ENCODE measurements around the gene FCHSD2. TPM values are rescaled to one million over a fixed set of nuclear protein-coding genes. Genes with fewer than 3 reads are reported as not detected.
"Not testable (repeated sequence)": the region's sequence is repeated elsewhere in the genome, so short reads cannot be mapped to it uniquely, and the experiment has no call there.

The FCHSD2 gene
- total RNA-seq, 2 experiments from 2014 or later, result 53.3 to 60.1 TPM

DNA sequence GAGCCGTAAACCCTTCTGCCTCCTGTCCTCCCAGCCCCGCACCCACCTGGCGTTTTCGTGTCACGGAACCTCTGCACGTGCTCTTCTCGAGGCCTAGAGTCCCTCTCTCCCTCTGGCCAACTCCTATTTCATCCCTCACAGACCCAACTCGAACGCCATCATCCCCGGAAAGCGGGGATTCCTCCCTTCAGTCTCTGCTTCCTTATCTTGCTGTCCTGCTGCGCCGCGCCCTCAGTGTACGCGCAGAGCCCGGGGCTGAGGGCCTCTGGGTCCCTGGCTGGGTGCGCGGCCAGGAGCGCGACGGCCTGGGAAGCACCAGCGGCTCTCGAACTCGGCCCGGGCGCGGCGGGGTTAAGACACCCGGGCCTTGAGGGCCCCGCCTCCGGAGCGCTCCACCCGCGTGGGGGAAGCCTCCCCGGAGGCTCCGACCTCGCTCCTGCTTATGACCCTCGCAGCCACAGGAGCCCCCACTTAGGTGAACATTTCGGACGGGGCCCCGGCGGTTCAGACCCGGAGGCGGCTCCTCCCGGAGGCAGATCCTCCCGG, 328.3 kb downstream of the FCHSD2 start:
- Mint-ChIP-seq H3K4me1 (peaks cover 36% of the 10 kb centered on the region), H3K9me3 (no peaks in the 10 kb centered on the region)

DNA sequence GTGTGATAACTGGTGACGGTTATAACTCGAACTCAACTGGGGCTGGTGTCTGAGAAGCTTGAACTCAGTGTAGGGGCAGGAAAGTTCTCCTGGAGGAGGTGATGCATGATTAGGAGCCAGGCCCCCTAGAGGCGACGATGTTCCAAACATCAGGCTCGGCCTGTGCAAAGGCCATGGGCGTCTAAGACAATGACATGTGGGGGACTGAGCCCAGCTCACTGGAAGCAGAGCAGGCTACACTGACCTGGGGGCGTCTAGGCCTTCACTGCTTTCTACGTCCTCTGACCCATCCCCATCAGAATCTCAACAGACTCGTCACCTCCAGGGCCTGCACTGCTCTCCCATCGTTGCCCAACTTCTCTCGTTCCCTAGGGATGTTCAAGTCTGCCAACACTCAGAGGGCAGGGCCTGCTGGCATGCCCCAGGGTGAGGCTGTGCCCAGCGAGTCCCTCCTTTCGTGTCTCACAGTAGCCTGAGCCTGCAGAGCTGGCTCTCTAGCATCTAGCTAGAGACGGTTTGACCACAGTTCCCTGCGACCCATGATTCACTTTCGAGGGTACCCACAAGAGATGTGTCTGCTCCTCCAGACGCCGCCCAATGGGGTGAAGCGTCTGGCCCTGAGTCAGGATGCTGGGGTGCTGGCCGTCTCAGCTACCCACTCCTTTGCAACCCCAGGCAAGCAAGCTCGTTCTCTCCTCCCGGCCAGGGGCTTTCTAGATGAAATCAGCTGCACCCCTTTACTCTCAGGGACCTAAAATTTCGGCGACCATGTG, 329.0 kb downstream of the FCHSD2 start:
- POLR2A ChIA-PET, result interaction anchor here (0.7 to 3.0 kb wide), 17 partner anchors 10 to 365 kb away, joined by 3 to 17 read pairs (median 4); partner anchors contain the start of genes FCHSD2 and STARD10
- peak; percentile 35 for ATAC-seq (ENCODE audit: low read depth)
- peaks cover 37% of the 10 kb centered on the region for H3K4me1 Mint-ChIP-seq
- no peaks in the 10 kb centered on the region for H3K9me3 Mint-ChIP-seq
- peaks cover 34% of the 10 kb centered on the region for H3K36me3 Mint-ChIP-seq
- peak; percentile 71 for DNase-seq
- H3K27ac Mint-ChIP-seq, result peak overlapping the region; percentile 98
- H3K4me3 Mint-ChIP-seq, result peak overlapping the region; percentile 99
- no peaks in the 10 kb centered on the region for H3K27me3 Mint-ChIP-seq

More for the DNA sequence above, 328.3 kb downstream of the FCHSD2 start:
- no peak for DNase-seq
- Mint-ChIP-seq H3K36me3 (peaks cover 33% of the 10 kb centered on the region), H3K27ac (peak overlapping the region; percentile 98), H3K4me3 (peak overlapping the region; percentile 99), H3K27me3 (no peaks in the 10 kb centered on the region)
- POLR2A ChIA-PET, result interaction anchor here (0.5 to 3.0 kb wide), 16 partner anchors 9 to 364 kb away, joined by 3 to 17 read pairs (median 4); partner anchors contain the start of genes FCHSD2 and STARD10
- peak; percentile 60 for ATAC-seq (ENCODE audit: low read depth)

DNA sequence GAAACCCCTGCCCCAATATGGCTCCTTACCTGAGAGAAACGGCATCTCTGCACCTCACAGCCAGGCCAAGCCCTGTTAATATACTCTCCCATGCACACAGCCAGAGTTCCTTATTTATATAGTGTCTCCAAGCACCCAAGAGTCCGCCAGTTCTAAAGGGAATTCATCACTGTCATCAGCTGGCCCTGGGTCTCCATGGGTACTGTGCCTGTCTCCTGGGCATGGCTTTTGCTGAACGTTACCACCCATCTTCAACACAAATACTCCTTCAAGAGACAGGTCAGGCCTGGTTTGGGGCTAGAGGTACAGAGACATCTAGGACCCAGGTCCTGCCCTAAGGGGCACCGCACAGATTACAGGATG, 329.5 kb downstream of the FCHSD2 start:
- peaks cover 31% of the 10 kb centered on the region for H3K36me3 Mint-ChIP-seq
- ATAC-seq (ENCODE audit: low read depth) (no peak), DNase-seq (no peak)
- H3K4me1 Mint-ChIP-seq, result peaks cover 37% of the 10 kb centered on the region
- peak overlapping the region; percentile 98 for H3K27ac Mint-ChIP-seq
- H3K27me3 Mint-ChIP-seq, result no peaks in the 10 kb centered on the region
- peak overlapping the region; percentile 99 for H3K4me3 Mint-ChIP-seq
- POLR2A ChIA-PET, result interaction anchor here (1.0 to 3.0 kb wide), 10 partner anchors 10 to 365 kb away, joined by 3 to 17 read pairs (median 5); partner anchors contain the start of gene STARD10
- H3K9me3 Mint-ChIP-seq, result no peaks in the 10 kb centered on the region

DNA sequence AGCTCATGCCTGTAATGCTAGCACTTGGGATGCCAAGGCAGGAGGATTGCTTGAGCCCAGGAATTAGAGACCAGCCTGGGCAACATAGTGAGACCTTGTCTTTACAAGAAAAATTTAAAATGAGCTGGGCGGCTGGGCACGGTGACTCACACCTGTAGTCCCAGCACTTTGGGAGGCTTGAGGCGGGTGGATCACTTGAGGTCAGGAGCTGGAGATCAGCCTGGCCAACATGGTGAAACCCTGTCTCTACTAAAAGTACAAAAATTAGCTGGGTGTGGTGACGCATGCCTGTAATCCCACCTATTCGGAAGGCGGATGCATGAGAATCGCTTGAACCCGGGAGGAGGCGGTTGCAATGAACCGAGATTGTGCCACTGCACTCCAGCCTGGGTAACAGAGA, 330.4 kb downstream of the FCHSD2 start:
- H3K9me3 Mint-ChIP-seq; DNase-seq; ATAC-seq (ENCODE audit: low read depth); H3K27me3 Mint-ChIP-seq: not testable (repeated sequence)
- H3K4me1 Mint-ChIP-seq, result peaks cover 39% of the 10 kb centered on the region
- H3K27ac Mint-ChIP-seq, result peak overlapping the region; percentile 9
- H3K36me3 Mint-ChIP-seq, result peaks cover 28% of the 10 kb centered on the region
- H3K4me3 Mint-ChIP-seq, result peak overlapping the region; percentile 66
- POLR2A ChIA-PET, result interaction anchor here (0.7 to 3.0 kb wide), 2 partner anchors 18 to 87 kb away, joined by 7 to 17 read pairs; partner anchors contain the start of gene STARD10

DNA sequence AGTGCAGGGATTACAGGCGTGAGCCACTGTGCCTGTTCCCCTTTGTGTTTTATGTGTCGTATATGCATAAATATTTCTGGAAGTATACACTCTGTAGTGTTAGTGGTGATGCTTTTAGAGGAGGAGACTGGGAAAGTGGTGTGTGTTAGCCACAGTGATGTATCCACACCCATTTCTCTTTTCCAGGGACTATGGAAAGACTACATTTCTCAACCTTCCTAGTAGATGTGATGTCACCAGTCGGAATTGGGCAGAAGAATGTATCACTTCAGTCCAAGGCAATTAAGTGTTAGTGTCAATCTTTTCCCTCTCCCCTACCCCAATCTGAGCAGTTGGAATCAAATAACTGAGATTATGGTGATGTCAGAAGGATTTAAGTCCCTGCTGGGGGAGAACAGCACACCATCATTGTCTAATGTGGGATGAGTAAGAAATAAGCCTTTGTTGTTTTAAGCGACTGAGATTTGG, 333.8 kb downstream of the FCHSD2 start:
- Mint-ChIP-seq H3K9me3 (no peaks in the 10 kb centered on the region), H3K27me3 (no peaks in the 10 kb centered on the region), H3K36me3 (peaks cover 33% of the 10 kb centered on the region), H3K4me3 (no peak overlapping the region), H3K4me1 (peaks cover 36% of the 10 kb centered on the region), H3K27ac (no peak overlapping the region)
- POLR2A ChIA-PET, result no interaction called here
- no peak for DNase-seq
- no peak for ATAC-seq (ENCODE audit: low read depth)

DNA sequence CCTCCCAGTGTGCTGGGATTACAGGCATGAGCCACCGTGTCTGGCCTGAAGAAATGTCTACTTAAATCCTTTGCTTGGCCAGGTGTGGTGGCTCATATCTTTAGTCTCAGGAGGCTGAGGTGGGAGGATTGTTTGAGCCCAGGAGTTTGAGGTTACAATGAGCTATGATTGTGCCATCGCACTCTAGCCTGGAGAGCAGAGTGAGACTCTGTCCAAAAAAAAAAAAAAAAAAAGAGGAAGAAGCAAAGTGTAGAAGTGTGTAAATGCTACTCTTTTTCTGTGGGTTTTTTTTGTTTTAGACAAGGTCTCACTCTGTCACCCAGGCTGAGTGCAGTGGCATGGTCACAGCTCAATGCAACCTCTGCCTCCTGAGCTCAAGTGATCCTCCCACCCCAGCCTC, 334.3 kb downstream of the FCHSD2 start:
- POLR2A ChIA-PET, result interaction anchor here (0.6 kb wide), 1 partner anchor 23 kb away, joined by 3 read pairs; no protein-coding TSS in a partner anchor
- Mint-ChIP-seq H3K27me3 (no peaks in the 10 kb centered on the region), H3K36me3 (peaks cover 30% of the 10 kb centered on the region), H3K27ac (no peak overlapping the region), H3K9me3 (no peaks in the 10 kb centered on the region), H3K4me1 (peaks cover 31% of the 10 kb centered on the region), H3K4me3 (no peak overlapping the region)
- ATAC-seq (ENCODE audit: low read depth) (no peak), DNase-seq (no peak)

DNA sequence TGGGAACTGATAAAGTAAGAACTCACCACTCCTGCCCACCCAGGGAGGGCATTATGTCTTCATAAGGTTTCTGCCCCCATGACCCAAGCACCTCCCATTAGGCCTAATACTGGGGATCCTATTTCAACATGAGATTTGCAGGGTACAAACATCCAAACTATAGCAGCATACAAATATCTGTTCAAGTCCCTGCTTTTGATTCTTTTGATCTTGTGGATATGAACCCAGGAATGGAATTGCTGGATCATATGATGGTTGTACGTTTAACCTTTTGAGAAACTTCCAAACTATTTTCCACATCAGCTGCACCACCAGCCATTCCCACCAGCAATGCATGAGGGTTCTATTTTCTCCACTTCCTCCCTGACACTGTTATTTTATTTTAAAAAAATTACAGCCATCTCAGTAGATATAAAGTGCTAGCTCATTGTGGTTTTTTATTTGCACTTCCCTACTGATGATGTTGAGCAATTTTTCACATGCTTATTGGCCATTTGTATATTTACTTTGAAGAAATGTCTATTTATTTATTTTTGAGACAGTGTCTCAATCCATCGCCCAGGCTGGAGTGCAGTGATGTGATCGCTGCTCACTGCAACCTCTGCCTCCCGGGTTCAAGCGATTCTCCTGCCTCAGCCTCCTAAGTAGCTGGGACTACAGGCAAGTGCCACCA, 335.0 kb downstream of the FCHSD2 start:
- Mint-ChIP-seq H3K4me1 (peaks cover 27% of the 10 kb centered on the region), H3K27me3 (no peaks in the 10 kb centered on the region), H3K27ac (no peak overlapping the region), H3K36me3 (peaks cover 26% of the 10 kb centered on the region), H3K4me3 (no peak overlapping the region), H3K9me3 (no peaks in the 10 kb centered on the region)
- POLR2A ChIA-PET, result interaction anchor here (0.6 kb wide), 1 partner anchor 22 kb away, joined by 3 read pairs; no protein-coding TSS in a partner anchor
- ATAC-seq (ENCODE audit: low read depth), result no peak
- no peak for DNase-seq

DNA sequence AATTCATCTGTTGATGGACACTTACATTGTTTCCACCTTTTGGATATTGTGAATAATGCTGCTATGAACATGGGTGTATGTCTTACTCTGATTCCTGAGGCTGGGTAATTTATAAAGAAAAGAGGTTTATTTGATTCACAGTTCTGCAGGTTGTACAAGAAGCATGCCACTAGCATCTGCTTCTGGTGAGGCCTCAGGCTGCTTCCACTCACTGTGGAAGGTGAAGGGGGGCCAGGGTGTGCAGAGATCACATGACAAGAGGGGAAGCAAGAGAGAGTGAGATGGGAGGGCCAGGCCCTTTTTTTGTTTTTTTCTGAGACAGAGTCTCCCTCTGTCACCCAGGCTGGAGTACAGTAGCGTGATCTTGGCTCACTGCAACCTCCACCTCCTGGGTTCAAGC, 335.7 kb downstream of the FCHSD2 start:
- H3K9me3 Mint-ChIP-seq; POLR2A ChIA-PET; ATAC-seq (ENCODE audit: low read depth); H3K27me3 Mint-ChIP-seq; DNase-seq; H3K4me3 Mint-ChIP-seq: not testable (repeated sequence)
- peak overlapping the region; percentile 73 for H3K27ac Mint-ChIP-seq
- H3K36me3 Mint-ChIP-seq, result peaks cover 21% of the 10 kb centered on the region
- H3K4me1 Mint-ChIP-seq, result peaks cover 21% of the 10 kb centered on the region

DNA sequence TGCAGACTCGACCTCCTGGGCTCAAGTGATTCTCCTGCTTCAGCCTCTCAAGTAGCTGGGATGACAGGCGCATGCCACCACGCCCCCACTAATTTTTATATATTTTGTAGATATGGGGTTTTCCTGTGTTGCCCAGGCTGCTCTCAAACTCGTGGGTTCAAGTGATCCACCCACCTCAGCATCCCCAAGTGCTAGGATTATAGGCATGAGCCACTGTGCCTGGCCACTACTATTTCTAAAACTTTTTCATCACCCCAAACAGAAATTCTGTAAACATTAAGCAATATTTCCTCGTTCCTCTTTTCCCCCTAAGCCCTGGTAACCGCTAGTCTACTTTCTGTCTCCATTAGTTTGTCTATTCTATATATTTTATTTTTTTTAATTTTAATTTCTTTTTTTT, 336.9 kb downstream of the FCHSD2 start:
- Mint-ChIP-seq H3K4me1 (peaks cover 15% of the 10 kb centered on the region), H3K27ac (no peak overlapping the region)

DNA sequence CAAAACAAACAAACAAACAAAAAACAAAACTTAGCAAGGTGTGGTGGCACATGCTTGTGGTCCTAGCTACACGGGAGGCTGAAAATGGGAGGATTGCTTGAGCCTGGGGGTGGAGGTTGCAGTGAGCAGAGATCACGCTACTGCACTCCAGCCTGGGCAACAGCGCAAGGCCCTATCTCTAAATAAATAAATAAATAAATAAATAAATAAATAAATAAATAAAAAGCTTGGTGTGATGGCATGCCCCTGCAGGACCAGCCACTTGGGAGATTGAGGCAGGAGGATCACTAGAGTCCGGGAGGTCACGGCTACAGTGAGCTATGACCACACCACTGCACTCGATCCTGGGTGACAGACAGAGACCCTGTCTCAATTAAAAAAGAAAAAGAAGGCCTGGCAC, 339.3 kb downstream of the FCHSD2 start:
- Mint-ChIP-seq H3K27ac (no peak overlapping the region), H3K27me3 (no peaks in the 10 kb centered on the region), H3K4me1 (peaks cover 12% of the 10 kb centered on the region), H3K9me3 (no peaks in the 10 kb centered on the region), H3K36me3 (peaks cover 9% of the 10 kb centered on the region), H3K4me3 (no peak overlapping the region)
- ATAC-seq (ENCODE audit: low read depth) (no peak), DNase-seq (no peak)
- POLR2A ChIA-PET, result interaction anchor here (1.0 kb wide), 1 partner anchor 9 kb away, joined by 3 read pairs; the partner anchor contains the start of gene STARD10

More for the DNA sequence above, 336.9 kb downstream of the FCHSD2 start:
- Mint-ChIP-seq H3K4me3 (no peak overlapping the region), H3K9me3 (no peaks in the 10 kb centered on the region), H3K36me3 (peaks cover 14% of the 10 kb centered on the region), H3K27me3 (no peaks in the 10 kb centered on the region)
- POLR2A ChIA-PET, result no interaction called here
- DNase-seq (no peak), ATAC-seq (ENCODE audit: low read depth) (no peak)

DNA sequence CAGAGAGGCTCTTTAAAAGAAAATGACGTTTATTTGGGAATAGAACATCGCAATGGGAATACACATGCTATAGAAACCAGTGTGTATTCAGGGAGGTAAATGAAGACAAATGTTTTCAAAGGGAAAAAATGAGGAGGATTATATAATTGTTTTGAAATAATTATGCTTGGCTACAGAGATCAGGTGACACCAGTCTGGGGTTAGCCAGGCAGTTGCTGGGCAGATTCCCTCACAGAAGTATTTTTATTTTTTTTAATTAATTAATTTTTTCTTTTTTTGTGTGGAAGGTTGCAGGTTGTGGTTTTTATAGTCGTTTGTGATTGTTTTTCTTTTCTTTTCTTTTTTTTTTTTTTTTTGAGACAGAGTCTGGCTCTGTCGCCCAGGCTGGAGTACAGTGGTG, 342.7 kb downstream of the FCHSD2 start:
- no peak for ATAC-seq (ENCODE audit: low read depth)

DNA sequence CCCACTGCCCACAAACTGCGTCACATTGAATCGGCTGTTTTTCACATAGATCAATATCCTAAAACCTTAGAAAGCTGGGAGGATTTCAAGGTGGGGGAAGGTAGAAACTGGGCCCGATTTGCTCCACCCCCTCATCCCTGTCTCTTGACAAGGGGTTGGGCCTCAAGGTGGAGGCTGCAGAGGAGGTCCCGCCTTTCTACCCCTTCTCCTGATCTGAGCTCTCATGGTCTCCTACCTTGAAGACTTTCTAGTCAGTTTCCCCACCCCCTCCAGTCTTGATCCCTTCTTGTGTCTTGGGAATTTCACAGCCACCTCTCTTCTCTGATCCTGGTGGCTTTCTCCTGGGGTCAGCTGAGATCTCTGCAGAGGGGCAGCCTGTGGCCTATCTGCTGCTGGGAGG, 343.8 kb downstream of the FCHSD2 start:
- Mint-ChIP-seq H3K4me1 (peaks cover 6% of the 10 kb centered on the region), H3K36me3 (no peaks in the 10 kb centered on the region), H3K27me3 (no peaks in the 10 kb centered on the region), H3K27ac (no peak overlapping the region), H3K4me3 (no peak overlapping the region), H3K9me3 (no peaks in the 10 kb centered on the region)
- ATAC-seq (ENCODE audit: low read depth), result no peak
- DNase-seq, result no peak
- POLR2A ChIA-PET, result interaction anchor here (0.6 to 1.2 kb wide), 4 partner anchors 15 to 1194 kb away, joined by 3 to 5 read pairs (median 4); partner anchors contain the start of gene ATG16L2

More for the DNA sequence above, 342.7 kb downstream of the FCHSD2 start:
- Mint-ChIP-seq H3K4me3 (no peak overlapping the region), H3K36me3 (peaks cover 1% of the 10 kb centered on the region), H3K27ac (no peak overlapping the region), H3K27me3 (no peaks in the 10 kb centered on the region), H3K9me3 (no peaks in the 10 kb centered on the region), H3K4me1 (peaks cover 2% of the 10 kb centered on the region)
- no peak for DNase-seq
- POLR2A ChIA-PET, result interaction anchor here (0.7 to 1.0 kb wide), 2 partner anchors 15 to 74 kb away, joined by 3 to 4 read pairs; partner anchors contain the start of gene ATG16L2

All from activated naive CD8-positive, alpha-beta T cell treated with anti-CD3 and anti-CD28 coated beads, Interleukin-2, amount 10 ng/mL, durations not matched to agents 7 days and 5 days (primary cell).